Panc1 (cell line): Measurements from ENCODE around the gene SNX27. TPM values are rescaled to one million over a fixed set of nuclear protein-coding genes. Genes with fewer than 3 reads are reported as not detected.
A peak's percentile ranks its signal among the peaks of the same experiment; 100 is the strongest.

Experiments
- ATAC-seq: fragments of 200-7000 bp; cut with Tn5 transposase; 2 replicates; pipeline ENCODE4 v1.9.1; 2020; ENCODE audit warnings: mild to moderate bottlenecking, moderate library complexity
- BruUV-seq: library from RNA; stranded (reverse); fragments of 400-500 nt; replicated peaks from 2 replicates; lab custom pipeline; 2021; lab: Mats Ljungman, UMichigan
- CTCF ChIA-PET: fragments of 300-600 bp; sonication (Branson Sonifier 250); formaldehyde crosslinking; loops from one replicate; lab custom pipeline; 2022; ENCODE audit warnings: antibody characterized with exemption; lab: Charles Lee
- POLR2A ChIA-PET: fragments of 300-600 bp; sonication (Branson Sonifier 250); formaldehyde crosslinking; loops from one replicate; lab custom pipeline; 2022; ENCODE audit warnings: antibody characterized with exemption; lab: Charles Lee
- DNase-seq: peaks from one replicate; pipeline ENCODE4 v3.0.0-alpha.2; 2010; ENCODE audit warnings: low read depth, low spot score
- H3K27ac ChIP-seq: 2 replicates; pipeline ENCODE4 v1.5.1; 2011; ENCODE audit warnings: mild to moderate bottlenecking, low read length, inconsistent platforms
- H3K27me3 ChIP-seq: fragments of 200-500 bp; sonication (Bioruptor generic); 2 replicates; pipeline ENCODE4 v1.6.0; 2014; ENCODE audit warnings: low read length, inconsistent platforms; ENCODE audit not compliant: control insufficient read depth, insufficient read depth
- H3K36me3 ChIP-seq: fragments of 200-500 bp; sonication (Bioruptor generic); 2 replicates; pipeline ENCODE4 v1.5.1; 2014; ENCODE audit warnings: inconsistent platforms, mild to moderate bottlenecking, low read length, moderate library complexity; ENCODE audit not compliant: control insufficient read depth, insufficient read depth
- H3K4me1 ChIP-seq: 2 replicates; pipeline ENCODE4 v1.5.1; 2011; ENCODE audit warnings: inconsistent platforms, mild to moderate bottlenecking, low read length, moderate library complexity; ENCODE audit not compliant: control insufficient read depth, insufficient read depth
- H3K4me3 ChIP-seq, 2 experiments: 2 replicates each; pipeline ENCODE4 v1.5.1; 2011 to 2012; ENCODE audit warnings: low read depth in 2 of 2, low read length in 2 of 2, mild to moderate bottlenecking in 2 of 2, inconsistent platforms in 1 of 2, moderate library complexity in 1 of 2
- H3K9me3 ChIP-seq: fragments of 200-500 bp; sonication (Bioruptor generic); 2 replicates; pipeline ENCODE4 v1.5.1; 2014; ENCODE audit warnings: low read depth, mild to moderate bottlenecking, inconsistent platforms, low read length, moderate library complexity; ENCODE audit not compliant: control insufficient read depth, insufficient read depth
- POLR2AphosphoS5 ChIP-seq: IDR thresholded peaks from 2 replicates; pipeline ENCODE4 v1.6.1; 2012; ENCODE audit warnings: mild to moderate bottlenecking, low read depth, low read length, moderate library complexity
- SIN3A ChIP-seq: IDR thresholded peaks from 2 replicates; pipeline ENCODE4 v1.6.1; 2012; ENCODE audit warnings: low read depth, mild to moderate bottlenecking, low read length, moderate library complexity, borderline replicate concordance; ENCODE audit not compliant: insufficient read depth
- TCF7L2 ChIP-seq: IDR thresholded peaks from 2 replicates; pipeline ENCODE4 v1.6.1; 2011; ENCODE audit warnings: mild to moderate bottlenecking, low read depth, low read length, inconsistent platforms
- in situ Hi-C: cut with HindIII; loops from 2 replicates; pipeline ENCODE4 v1.10.0; 2016; ENCODE audit warnings: low sequenced_read_pairs, low pct_unique_long_range_greater_than_20kb
- intact Hi-C: fragments of 100-400 bp; cut with micrococcal nuclease; formaldehyde crosslinking; loops from one replicate; pipeline ENCODE4 v1.10.0; 2022; ENCODE audit not compliant: unreplicated experiment
- total RNA-seq: library from RNA; stranded (reverse); gene quantifications from one replicate; pipeline ENCODE4 v1.2.1, GENCODE V29; 2021; ENCODE audit not compliant: unreplicated experiment
- TF ChIP-seq, protein P1 (sequence below): fragments of 450-650 bp; IDR thresholded peaks from 2 replicates; pipeline ENCODE4 v1.5.1; 2017; ENCODE audit warnings: mild to moderate bottlenecking
- TF ChIP-seq, protein P2 (sequence below), 2 experiments: IDR thresholded peaks; 2 replicates each; pipeline ENCODE4 v1.6.1; 2011 to 2012; ENCODE audit warnings: low read depth in 2 of 2, control low read depth in 1 of 2, low read length in 1 of 2, mild to moderate bottlenecking in 1 of 2, moderate library complexity in 1 of 2; ENCODE audit not compliant: insufficient read depth in 1 of 2

The SNX27 gene
- total RNA-seq, 1 experiment from 2014 or later: 58.4 TPM

DNA sequence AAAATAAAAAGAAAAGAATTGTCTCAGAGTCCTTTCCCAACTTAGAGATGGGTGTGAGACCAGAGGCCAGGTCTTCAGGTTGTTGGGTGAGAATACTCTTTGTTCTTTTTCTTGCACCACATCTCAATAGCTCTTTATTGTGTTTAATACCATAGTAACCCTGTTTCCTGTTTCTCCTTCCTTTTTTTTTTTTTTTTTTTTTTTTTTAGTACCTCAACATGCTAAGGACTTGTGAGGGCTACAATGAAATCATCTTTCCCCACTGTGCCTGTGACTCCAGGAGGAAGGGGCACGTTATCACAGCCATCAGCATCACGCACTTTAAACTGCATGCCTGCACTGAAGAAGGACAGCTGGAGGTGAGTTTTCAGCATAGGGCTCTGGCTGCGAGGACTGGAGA, 80.4 kb downstream of the SNX27 start:
- DNase-seq (no peak), ATAC-seq (no peak)
- in situ Hi-C loops: no loop called here
- POLR2A ChIA-PET: no interaction called here
- BruUV-seq: no TSS peak
- CTCF ChIA-PET: interaction anchor here (0.6 to 0.7 kb wide), 2 partner anchors 15 to 161 kb away, joined by 4 to 7 read pairs; no protein-coding TSS in a partner anchor
- intact Hi-C loops: loop anchor here (10.0 kb wide), 1 partner anchor 143 kb away; the partner anchor contains the start of genes C2CD4D and RORC
- peaks cover 11% of the 10 kb centered on the region; the same call in 1 of the 2 replicates for H3K36me3 ChIP-seq
- no peaks in the 10 kb centered on the region for H3K9me3 ChIP-seq
- H3K27ac ChIP-seq: no peak overlapping the region
- H3K27me3 ChIP-seq: no peaks in the 10 kb centered on the region
- no peak overlapping the region for H3K4me3 ChIP-seq
- no peaks in the 10 kb centered on the region for H3K4me1 ChIP-seq
- TF ChIP-seq, protein P1, sequence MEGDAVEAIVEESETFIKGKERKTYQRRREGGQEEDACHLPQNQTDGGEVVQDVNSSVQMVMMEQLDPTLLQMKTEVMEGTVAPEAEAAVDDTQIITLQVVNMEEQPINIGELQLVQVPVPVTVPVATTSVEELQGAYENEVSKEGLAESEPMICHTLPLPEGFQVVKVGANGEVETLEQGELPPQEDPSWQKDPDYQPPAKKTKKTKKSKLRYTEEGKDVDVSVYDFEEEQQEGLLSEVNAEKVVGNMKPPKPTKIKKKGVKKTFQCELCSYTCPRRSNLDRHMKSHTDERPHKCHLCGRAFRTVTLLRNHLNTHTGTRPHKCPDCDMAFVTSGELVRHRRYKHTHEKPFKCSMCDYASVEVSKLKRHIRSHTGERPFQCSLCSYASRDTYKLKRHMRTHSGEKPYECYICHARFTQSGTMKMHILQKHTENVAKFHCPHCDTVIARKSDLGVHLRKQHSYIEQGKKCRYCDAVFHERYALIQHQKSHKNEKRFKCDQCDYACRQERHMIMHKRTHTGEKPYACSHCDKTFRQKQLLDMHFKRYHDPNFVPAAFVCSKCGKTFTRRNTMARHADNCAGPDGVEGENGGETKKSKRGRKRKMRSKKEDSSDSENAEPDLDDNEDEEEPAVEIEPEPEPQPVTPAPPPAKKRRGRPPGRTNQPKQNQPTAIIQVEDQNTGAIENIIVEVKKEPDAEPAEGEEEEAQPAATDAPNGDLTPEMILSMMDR: no peak
- TF ChIP-seq SIN3A (no peak), TCF7L2 (no peak), POLR2AphosphoS5 (no peak)
- TF ChIP-seq, protein P2, sequence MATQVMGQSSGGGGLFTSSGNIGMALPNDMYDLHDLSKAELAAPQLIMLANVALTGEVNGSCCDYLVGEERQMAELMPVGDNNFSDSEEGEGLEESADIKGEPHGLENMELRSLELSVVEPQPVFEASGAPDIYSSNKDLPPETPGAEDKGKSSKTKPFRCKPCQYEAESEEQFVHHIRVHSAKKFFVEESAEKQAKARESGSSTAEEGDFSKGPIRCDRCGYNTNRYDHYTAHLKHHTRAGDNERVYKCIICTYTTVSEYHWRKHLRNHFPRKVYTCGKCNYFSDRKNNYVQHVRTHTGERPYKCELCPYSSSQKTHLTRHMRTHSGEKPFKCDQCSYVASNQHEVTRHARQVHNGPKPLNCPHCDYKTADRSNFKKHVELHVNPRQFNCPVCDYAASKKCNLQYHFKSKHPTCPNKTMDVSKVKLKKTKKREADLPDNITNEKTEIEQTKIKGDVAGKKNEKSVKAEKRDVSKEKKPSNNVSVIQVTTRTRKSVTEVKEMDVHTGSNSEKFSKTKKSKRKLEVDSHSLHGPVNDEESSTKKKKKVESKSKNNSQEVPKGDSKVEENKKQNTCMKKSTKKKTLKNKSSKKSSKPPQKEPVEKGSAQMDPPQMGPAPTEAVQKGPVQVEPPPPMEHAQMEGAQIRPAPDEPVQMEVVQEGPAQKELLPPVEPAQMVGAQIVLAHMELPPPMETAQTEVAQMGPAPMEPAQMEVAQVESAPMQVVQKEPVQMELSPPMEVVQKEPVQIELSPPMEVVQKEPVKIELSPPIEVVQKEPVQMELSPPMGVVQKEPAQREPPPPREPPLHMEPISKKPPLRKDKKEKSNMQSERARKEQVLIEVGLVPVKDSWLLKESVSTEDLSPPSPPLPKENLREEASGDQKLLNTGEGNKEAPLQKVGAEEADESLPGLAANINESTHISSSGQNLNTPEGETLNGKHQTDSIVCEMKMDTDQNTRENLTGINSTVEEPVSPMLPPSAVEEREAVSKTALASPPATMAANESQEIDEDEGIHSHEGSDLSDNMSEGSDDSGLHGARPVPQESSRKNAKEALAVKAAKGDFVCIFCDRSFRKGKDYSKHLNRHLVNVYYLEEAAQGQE (IDR thresholded peaks at IDR 0.05; ENCODE audit: insufficient read depth in 1 of 2, low read depth in 2 of 2, low read length in 1 of 2): no peak

DNA sequence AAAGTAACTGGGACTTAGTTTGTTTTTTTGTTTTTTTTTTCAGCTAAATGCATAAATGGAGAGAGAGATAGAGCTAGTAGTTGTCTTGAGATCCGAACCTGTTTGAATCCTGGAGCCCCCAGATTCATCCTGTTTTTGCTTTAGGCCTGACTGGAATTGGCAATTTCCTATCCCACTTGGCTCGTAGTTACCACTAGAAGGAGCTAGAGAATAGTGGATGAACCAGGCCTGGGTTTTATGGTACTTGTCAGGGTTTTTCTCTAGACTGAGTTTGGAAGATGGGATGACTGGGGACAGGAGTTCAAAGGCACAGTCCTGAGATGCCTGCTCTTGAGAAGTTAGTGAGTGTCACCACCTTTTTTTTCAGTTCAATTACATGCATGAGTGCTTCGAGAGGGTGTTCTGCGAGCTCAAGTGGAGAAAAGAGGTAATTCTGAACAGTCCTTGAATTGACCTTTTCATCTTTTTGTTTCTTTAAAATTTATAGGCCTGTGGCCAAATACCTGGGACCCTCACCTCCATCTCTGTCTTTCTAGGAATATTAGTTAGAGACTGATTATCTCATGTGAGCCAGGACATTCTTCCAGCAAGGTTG, 81.3 kb downstream of the SNX27 start:
- intact Hi-C loops (loop anchor here (1.0 to 10.0 kb wide), 2 partner anchors 42 to 142 kb away; partner anchors contain the start of genes C2CD4D and RORC), in situ Hi-C loops (no loop called here)
- peaks cover 11% of the 10 kb centered on the region; the same call in 1 of the 2 replicates for H3K36me3 ChIP-seq
- no peaks in the 10 kb centered on the region for H3K9me3 ChIP-seq
- no peaks in the 10 kb centered on the region for H3K4me1 ChIP-seq
- TF ChIP-seq, protein P1: peak; percentile 84
- no peak for TF ChIP-seq SIN3A
- no peak for TF ChIP-seq TCF7L2
- DNase-seq (peak; percentile 18), ATAC-seq (0 out of 2 replicates have a peak, but pooled peaks have one; percentile 65)
- ChIA-PET POLR2A (no interaction called here), CTCF (interaction anchor here (0.7 to 1.3 kb wide), 3 partner anchors 35 to 405 kb away, joined by 3 to 4 read pairs (median 3); no protein-coding TSS in a partner anchor)
- H3K27ac ChIP-seq: no peak overlapping the region
- no TSS peak for BruUV-seq
- H3K27me3 ChIP-seq: no peaks in the 10 kb centered on the region
- no peak overlapping the region for H3K4me3 ChIP-seq
